Kidney glomerular epithelial cell (primary cell): ENCODE measurements around the gene PCK1.

Source experiments
- DNase-seq: peaks from one replicate; lab custom pipeline; 2025; lab: John Stamatoyannopoulos, UW

The PCK1 gene

GRCh38 chr20:57608516-57608915 is 47.6 kb downstream of the PCK1 start:
- no peak for DNase-seq

GRCh38 chr20:57609086-57609841 is 48.4 kb downstream of the PCK1 start:
- no peak for DNase-seq

GRCh38 chr20:57609842-57610167 is 48.9 kb downstream of the PCK1 start:
- DNase-seq, result no peak

GRCh38 chr20:57610261-57610952 is 49.5 kb downstream of the PCK1 start:
- no peak for DNase-seq

- DNase-seq, result no peak
Measured at GRCh38 chr20:57611586-57612311, 50.8 kb downstream of the PCK1 start.

- DNase-seq, result no peak
Measured at GRCh38 chr20:57612436-57612835, 51.5 kb downstream of the PCK1 start.

- no peak for DNase-seq
Measured at GRCh38 chr20:57612916-57613315, 52.0 kb downstream of the PCK1 start.

- no peak for DNase-seq
Measured at GRCh38 chr20:57613481-57613921, 52.6 kb downstream of the PCK1 start.

GRCh38 chr20:57614490-57615444 is 53.9 kb downstream of the PCK1 start:
- no peak for DNase-seq

- DNase-seq, result no peak
Measured at GRCh38 chr20:57615445-57615811, 54.5 kb downstream of the PCK1 start.

- no peak for DNase-seq
Measured at GRCh38 chr20:57616143-57616951, 55.4 kb downstream of the PCK1 start.

- DNase-seq, result no peak
Measured at GRCh38 chr20:57617079-57617795, 56.3 kb downstream of the PCK1 start.
